ENCODE measurements around the gene DDX6.

DNA sequence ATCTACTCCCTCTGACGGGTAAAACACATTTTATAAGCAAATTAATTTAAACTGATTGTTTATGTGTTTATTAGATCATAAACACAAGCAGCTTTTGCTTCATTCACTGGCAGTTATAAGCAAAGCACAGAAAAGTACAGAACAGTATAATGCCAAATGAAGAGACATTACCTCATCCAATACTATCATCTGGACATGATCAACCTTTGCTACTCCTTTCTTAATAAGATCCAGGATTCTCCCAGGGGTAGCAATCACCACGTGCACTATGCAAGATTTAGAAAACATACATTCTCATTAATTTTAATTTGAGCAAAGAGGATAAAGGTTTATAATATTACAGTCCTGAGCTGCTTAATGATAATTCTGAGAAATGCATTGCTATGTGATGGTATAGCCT is 27.9 kb downstream of the DDX6 start:
- TF ChIP-seq, protein P1, sequence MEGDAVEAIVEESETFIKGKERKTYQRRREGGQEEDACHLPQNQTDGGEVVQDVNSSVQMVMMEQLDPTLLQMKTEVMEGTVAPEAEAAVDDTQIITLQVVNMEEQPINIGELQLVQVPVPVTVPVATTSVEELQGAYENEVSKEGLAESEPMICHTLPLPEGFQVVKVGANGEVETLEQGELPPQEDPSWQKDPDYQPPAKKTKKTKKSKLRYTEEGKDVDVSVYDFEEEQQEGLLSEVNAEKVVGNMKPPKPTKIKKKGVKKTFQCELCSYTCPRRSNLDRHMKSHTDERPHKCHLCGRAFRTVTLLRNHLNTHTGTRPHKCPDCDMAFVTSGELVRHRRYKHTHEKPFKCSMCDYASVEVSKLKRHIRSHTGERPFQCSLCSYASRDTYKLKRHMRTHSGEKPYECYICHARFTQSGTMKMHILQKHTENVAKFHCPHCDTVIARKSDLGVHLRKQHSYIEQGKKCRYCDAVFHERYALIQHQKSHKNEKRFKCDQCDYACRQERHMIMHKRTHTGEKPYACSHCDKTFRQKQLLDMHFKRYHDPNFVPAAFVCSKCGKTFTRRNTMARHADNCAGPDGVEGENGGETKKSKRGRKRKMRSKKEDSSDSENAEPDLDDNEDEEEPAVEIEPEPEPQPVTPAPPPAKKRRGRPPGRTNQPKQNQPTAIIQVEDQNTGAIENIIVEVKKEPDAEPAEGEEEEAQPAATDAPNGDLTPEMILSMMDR (IDR thresholded peaks at IDR 0.05; ENCODE audit: insufficient read depth, low read length, poor library complexity, severe bottlenecking) = no peak
- no peak for TF ChIP-seq EZH2phosphoT487 (conservative IDR thresholded peaks at IDR 0.05; ENCODE audit: low read length)
